Esophagus muscularis mucosa (tissue), 3 donors: ENCODE results near the gene TMEM53.

ENCODE experiments used
- CTCF ChIP-seq, 3 experiments: fragments of 200-600 bp in 2 of 3; fragments of 450-650 bp in 1 of 3; sonication (generic) in 2 of 3; IDR thresholded peaks; one replicate each; pipeline ENCODE4 v1.5.1; 2017 to 2019; ENCODE audit warnings: antibody characterized with exemption in 3 of 3, mild to moderate bottlenecking in 2 of 3, moderate library complexity in 1 of 3
- POLR2A ChIP-seq: fragments of 450-650 bp; IDR thresholded peaks from one replicate; pipeline ENCODE4 v1.6.1; 2017; ENCODE audit warnings: antibody characterized with exemption, moderate library complexity, mild to moderate bottlenecking, low read depth

GRCh38 chr1:44662683-44663030 lies 11.6 kb downstream of the TMEM53 start:
- no peak for TF ChIP-seq POLR2A
- no peak for TF ChIP-seq CTCF (IDR thresholded peaks at IDR 0.05)
